HL-60/S4 treated with retinoic acid at 250 ng/mL for 4 days and 3 days (cell line): ENCODE data around the gene ABCB9.
"Not testable (repeated sequence)": the region's sequence is repeated elsewhere in the genome, so short reads cannot be mapped to it uniquely, and the experiment has no call there.

ENCODE experiments used
- in situ Hi-C: fragments of 300-500 bp; cut with MboI; formaldehyde crosslinking; loops from 2 replicates; pipeline ENCODE4 v1.7.0; 2022; ENCODE audit warnings: low sequenced_read_pairs

Gene ABCB9

DNA sequence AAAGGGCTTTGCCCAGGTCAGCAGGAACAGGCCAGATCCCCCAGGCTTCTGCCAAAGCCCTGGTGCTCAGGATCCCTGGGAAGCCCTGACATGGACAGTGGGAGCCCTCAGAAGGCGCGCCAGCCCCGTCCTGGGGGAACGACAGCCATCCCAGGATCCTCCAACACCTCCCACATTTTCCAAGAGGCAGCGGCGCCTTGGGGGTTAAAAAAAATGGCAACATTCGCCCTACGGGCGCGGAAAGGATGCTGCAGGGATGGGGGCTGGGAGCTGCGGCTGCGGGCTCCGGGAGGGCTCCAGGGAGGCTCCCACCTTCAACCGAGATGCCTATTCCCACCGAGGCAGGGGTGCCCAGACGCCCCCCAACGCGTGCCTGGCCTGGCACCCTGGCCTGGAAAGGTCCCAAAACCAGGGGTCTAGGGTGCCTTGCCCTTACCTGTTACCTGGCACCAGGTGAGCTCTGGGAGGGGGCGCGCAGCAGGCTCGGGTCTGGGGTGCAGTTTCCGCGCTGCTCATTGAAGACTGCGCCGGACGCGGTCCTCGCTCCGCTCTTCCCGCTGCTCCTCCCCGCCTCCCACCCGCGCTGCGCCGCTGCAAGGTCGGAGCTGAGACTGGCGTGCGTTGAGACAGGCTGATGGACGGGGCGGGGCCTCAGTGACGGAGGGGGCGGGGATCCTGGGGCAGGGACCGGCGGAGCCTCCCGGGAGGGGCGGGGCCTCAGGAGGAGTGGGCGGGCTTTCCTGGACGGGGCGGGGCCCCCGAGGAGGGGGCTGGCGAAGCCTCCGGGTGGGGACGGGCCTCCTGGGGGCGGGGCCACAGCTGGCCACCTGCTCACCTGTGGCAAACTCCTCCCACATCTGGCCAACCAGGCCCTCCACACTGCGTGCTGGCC lies at the start of gene ABCB9:
Gene ABCB9, minus strand, starts transcription at position 613 of the 892 bp plus-strand sequence. CDS start 6,228 bp downstream, outside the sequence.
- in situ Hi-C loops: loop anchor here (25.0 kb wide), 1 partner anchor 329 kb away; no protein-coding TSS in a partner anchor

DNA sequence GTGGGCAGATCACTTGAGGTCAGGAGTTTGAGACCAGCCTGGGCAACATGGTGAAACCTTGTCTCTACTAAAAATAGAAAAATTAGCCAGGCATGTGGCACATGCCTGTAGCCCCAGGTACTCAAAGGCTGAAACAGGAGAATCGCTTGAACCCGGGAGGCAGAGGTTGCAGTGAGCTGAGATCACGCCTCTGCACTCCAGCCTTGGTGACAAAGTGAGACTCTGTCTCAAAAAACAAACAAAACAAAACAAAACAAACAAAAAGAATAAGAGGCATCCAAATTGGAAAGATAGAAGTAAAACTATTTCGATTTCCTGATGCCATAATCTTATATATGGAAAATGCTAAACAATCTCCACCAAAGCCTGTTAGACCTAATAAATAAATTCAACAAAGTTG lies 48.2 kb upstream of the ABCB9 start:
- in situ Hi-C loops: not testable (repeated sequence)

DNA sequence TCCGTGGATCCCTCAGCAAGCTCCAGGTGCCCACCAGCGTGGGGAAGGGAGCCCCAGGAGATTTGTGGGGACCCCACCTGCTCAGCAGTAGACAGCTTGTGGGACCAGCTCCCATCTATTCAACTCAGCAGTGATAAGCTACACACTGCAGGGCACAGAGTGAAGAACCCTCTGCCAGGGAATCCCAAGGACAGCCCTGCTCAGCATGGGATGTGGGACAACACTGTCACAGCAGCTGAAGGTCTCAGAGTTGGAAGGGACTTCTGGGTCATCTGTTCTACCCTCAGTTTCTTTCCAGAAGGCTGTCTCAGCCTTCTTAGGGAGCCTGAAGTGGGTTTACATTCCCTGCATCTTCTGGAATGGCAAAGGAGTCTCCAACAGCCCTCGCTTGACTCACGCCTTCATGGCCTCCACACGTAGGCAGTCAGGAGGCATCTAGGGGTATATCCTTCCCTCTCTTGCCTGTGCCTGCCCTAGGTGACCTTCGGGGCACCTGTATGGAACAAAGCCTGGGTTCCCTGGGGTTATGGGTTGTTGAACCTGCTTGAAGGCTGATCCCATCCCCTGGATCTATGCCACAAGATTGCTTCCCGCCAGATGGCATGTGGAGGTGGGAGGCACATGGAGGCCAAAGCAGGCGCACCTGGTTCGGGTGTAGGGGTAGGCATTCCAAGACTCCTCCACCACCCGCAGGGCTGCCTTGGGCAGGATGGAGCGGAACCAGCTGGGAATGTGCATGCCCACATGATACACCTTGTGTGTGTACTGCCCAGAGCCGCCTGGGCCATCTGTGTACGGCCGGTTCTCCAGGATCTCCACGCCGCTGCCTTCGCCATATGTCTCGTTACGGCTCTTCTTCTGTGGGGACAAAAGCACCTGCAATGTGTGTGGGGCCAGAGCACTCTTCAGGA lies 47.2 kb upstream of the ABCB9 start:
- in situ Hi-C loops: no loop called here

DNA sequence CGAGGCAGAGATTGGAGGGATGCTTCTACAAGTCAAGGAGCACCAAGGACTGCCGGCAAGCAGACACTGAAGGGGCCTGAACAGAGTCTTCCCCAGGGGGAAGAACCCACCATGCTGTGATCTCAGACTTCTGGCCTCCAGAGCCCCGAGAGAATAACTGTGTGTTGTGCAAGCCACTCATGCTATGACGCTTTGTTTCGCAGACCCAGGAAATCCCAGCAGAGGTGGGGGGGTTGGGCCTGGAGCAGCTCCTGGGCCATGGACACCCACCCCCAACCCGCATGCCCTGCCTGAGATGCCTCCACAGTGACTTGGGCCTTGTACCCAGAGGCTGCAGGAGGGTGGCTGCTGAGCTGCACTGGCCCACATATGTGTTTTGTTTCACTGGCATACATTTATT lies 45.4 kb upstream of the ABCB9 start:
- in situ Hi-C loops: no loop called here

DNA sequence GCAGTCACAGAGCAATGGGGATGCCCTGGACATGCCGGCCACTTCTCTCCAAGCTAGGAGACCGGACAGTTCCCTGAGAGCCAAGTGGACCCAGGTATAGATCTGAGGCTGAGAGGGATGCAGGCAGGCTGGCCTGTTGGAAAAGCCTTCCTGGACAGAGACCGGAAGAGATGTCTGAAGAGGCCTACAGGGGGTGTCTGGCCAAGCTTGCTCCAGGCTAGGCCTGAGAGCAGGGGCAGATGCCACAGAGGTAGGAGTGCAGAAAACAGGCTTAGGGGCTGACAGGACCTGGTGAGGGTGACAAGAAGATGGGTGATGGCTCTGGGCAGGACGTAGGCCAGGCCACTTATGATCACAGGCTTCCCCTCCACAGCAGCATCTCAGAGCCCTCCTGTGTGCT lies 44.4 kb upstream of the ABCB9 start:
- in situ Hi-C loops: no loop called here

DNA sequence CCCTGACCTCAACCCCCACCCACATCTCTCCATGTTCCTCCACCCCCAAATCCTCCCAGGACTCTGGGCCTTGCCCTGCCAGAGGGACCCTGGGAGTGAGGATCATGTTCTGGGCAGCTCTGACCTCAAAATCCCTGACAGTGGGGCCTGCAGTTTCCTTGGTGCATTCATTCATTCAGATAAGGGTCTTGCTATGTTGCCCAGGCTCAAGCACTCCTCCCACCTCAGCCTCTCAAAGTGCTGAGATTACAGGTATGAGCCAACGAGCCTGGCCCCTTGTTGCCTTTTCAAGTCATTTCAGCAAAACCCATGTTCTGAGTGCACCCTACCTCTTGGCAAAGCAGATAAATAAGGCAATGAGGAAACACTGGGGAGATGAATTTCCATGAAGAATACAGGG lies 43.8 kb upstream of the ABCB9 start:
- in situ Hi-C loops: no loop called here

DNA sequence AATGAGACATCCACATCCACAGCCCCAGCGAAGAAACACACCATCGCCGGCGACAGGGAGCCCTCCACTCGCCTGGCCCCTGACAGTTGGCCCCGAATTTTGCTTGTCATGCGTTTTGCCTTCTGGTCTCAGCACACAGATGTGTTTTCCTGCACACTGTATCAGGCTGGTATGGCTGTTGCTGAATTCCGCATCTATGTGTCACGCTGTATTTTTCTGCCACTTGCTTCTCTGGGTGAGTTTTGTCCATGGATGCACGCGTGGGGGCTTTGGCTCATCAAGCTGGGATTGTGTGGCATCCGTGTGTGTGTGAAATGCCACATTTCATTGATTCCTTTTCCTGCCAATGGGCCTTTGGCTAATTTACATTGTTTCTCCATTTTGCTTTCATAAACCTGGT lies 40.7 kb upstream of the ABCB9 start:
- in situ Hi-C loops: no loop called here

DNA sequence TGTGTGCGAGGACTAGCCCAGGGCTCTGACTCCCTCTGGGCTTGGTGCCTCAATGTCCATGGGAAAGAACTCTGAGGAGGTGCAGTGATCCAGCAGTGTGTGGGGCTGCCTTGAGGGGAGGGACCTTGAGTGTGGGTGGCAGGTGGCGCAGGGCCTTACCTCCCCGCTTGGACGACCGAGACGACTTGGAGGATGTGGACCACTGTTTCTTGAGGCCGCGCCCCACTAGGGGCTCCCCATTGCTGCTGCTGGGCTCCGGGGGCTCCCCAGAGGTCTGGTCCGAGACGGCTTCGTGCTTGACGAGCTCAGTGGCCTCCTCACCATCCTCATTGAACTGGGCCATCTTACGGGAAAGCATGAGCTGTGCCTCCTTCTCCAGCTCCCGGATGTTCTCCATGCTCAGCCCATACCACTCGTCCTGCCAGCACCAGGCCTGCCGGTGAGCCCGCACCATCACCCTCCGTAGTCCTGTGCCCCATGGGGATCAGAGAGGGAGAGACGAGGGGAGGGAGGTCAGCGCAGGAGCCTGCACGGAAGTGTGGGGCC lies 38.9 kb upstream of the ABCB9 start:
- in situ Hi-C loops: no loop called here

DNA sequence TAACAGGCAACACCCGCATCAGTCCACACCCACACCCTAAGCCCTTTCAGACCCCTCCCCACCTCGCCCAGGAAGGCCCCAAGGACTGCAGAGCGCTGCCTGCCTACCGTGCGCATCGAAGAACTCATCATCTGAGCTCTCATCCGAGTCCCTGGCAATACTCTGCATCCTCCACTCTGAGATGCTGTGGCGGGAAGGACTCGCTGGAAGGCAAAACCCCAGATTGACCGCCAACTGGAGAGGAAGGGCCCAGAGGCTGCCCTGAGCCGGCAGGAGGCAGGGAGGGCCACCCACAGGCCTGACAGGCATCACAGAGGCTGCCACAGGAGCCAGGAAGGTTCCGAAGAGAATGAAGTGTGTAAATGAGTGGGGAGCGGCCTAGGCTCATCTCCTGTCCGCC lies 38.0 kb upstream of the ABCB9 start:
- in situ Hi-C loops: no loop called here

DNA sequence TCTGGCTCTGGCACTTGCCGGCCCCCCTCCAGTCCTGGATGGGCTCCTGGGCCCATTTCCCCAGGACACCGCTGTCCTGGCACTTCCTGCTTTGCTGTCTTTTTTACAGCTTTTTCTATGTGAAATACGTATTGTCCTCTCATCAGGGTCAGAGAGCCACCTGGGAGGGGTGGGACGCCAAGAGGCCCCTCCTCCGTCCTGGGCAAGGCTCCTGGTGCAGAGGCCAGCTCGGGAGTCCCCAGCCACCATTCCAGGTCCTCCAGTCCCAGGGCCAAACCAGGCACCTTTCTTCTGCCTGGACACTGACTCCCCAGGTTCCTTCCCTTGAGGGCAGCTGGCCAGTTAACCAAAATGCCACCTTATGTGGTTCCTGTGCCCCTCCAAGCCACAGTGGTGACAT lies 37.0 kb upstream of the ABCB9 start:
- in situ Hi-C loops: no loop called here

DNA sequence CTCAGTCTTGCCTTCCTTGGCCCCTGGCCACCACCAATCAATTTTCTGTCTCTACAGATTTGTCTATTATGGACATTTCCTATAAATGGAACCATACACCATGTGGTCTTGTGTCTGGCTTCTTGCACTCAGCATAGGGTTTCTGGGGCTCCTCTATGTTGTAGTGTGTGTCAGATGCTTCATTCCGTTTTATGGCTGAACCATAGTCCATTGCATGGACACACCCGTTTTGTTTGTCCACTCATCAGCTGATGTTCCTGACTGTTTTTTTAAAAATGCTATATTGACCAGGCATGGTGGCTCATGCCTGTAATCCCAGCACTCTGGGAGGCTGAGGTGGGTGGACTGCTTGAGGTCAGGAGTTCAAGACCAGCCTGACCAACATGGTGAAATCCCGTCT lies 35.2 kb upstream of the ABCB9 start:
- in situ Hi-C loops: no loop called here

DNA sequence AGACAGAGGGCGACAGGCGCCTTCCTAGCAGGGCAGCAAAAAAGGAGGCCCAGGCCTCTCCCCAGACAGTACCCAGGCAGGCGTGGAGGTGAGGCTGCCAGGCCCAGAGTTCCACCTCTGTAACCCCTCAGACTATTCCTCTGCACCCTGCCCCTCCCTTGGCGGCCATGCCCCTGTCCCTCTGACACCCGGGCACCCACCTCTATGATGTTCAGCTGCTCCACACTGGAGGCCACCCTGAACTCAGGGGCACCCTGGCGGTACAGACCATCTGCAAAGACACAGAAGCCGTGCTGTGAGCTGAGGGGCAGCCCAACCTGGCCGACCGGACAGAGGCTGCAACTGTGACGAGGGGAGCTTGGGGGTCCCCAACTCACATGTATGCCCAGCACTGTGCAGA lies 34.3 kb upstream of the ABCB9 start:
- in situ Hi-C loops: no loop called here

DNA sequence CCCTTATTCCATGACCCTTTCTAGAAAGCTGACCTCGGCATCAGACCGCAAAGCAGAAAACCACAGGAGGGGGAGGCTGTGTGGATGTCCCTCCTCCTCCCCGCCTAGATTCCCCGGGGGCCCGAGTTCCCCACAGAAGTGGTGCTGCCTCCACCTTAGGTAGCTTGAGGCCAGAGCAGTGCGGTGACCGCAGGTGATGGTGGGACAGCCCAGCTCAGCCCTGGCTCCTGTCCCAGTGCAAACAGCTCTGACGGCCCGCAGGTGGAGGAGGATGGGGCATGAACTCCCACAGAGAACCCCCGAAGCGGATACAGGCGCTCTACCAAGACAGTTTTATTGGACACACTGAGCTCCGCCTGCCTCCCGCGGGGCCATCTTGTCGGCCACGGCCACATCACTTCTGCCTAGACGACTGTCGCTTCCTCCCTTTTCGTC lies 33.7 kb upstream of the ABCB9 start:
- in situ Hi-C loops: no loop called here

DNA sequence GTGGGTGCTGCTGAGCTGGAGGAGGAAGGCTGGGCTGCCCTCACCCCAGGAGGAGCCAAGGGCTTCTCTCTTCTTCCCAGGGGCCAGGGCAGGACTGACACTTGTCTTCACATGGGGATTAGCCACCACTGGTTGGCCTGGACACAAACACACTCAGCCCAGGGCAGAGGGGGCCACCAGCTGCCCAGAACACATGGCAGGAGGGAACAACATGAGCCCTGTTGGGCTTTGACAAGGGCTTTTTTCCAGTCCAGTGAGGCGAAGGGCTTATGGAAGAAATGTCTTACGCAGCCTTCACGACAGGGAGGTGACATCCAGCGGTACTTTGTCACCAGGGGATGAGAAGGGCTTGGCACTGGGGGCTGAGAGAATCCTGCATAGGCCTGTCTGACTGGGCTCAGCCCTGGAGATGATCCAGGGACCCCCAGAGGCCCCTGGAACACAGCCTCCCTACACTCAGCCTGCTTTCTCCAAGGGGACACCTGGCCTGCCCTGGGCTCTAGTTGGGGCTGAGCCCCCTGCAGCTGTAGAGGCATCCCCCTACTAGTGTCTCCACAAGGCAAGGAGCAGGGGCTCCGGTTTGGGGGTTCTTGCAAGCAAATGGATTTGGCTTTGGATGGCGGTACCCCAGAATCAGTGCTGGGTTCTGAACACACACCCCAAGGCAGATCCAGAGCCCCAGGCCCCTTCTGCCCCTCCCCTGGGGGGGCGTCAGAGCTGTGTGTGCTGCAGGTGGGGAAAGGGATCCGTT lies 33.1 kb upstream of the ABCB9 start:
- in situ Hi-C loops: no loop called here

DNA sequence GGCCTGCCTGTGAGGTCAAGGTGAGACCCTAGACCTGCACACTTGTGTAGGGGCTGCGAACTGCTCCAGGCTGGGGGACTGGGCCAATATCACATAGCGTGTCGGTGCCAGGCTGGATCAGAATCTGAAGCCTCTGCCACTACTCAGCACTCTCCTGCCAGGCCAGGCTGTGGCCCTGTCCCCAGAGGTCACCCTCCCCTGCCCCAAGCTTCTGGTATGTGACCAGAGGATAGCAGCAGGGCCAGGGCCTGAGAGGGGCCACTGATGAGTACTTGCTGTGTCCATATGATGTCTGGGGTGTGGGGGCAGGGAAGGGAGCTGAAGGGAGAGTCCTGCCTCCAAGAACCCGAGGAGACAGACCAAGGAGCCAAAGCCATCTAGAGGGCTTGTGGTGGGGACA lies 32.1 kb upstream of the ABCB9 start:
- in situ Hi-C loops: no loop called here

DNA sequence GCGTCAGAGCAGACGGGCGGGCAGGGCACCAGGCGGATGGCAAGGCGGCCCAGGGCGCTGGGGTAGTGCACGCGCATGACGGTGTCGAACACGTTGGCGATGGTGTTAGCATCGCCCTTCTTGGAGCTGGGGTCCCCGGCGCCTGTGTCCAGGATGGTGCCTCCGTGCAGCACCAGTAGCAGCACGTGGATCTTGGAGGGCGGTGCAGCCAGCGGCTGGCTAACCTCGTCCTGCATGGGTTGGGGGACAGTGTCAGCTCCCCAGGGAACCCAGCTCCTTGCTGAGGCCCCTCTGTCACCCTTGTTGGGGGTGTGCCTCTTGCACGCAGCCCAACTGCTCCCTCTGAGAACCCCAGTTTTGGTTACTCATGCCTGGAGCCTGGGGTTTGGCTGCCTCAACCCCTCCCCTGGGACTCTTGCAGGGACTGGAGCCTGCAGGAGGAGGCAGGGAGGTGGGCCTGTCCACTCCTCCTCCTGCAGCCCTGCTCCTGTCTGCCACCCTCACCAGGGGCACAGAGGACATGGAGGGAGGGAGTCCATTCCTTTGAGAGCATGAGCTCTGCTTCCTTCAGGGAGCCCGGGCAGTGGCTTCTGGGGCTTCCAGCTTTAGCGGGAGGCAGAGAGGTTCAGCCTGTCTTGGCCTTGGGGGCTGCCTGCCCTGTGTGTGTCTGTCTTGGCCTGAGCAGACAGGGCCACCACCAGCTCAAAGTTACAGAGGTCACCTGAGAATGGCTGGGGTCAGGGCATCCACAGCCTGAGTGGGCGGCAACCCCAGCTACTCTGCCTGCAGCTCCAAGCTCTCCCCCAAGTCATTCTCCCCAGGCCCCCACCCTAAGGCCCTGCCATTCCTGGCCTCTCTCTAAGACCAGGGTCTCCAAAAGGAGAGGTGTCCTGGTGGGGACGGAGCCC lies 31.3 kb upstream of the ABCB9 start:
- in situ Hi-C loops: no loop called here

DNA sequence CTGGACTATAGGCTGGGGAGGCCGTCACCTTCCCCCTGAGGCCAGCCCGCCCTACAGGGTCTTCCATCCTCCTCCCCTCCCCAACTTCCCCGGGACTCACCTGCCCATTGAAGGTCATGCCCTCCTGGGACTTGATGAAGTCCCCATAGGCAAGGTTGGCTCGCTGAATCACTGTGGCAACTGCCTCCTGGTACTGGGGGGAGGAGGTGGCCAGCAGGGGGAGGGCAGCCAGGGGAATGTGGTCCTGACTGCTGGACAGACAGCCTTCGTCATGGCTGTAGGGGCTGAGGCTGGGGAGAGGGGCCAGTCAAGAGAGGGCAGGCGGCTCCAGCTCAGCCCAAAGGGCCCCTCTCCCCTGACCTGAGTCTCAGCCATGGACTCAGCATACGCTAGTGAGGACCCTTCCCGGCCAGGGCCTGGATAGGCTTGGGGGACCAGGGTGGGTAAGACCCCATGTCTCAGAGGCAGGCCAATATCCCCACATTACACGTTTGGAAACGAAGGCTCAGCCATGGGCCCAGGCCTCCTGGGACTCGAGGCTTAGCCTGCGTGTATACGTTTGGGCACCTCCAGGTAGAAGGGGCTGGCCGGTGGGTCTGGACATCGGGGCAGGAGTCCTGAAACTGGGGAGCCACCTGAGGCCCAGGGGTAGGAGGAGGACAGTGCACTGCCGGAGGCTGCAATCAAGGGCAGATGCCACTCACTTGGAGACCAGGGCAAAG lies 30.5 kb upstream of the ABCB9 start:
- in situ Hi-C loops: no loop called here

DNA sequence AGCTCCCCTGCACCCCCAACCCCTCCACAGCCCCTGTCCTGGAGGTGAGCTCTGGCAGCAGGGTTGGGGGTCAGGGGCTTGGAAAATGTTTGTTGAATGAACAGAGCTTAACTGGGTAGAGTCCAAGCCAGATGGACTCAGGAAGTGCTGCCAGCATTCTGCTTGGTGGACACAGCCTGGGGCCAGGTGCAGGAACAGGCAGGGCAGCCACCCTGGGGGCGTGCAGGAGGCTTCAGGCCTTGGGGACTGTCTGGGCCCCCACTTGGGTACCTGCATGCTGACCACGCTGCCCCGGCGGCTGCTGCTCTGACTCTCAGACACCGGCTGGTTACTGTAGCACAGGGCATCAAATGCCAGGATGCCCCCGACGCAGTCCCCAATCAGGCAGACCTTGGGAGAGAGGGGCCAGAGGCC lies 29.9 kb upstream of the ABCB9 start:
- in situ Hi-C loops: no loop called here
